GM23248 (cell line): ENCODE results near the gene RNASEH1.

Source experiments
- EZH2 ChIP-seq: fragments of 200-600 bp; sonication (generic); IDR thresholded peaks from 2 replicates; pipeline ENCODE4 v1.6.1; 2018; ENCODE audit warnings: antibody characterized with exemption, mild to moderate bottlenecking; ENCODE audit not compliant: insufficient read depth, poor library complexity, severe bottlenecking
- EZH2phosphoT487 ChIP-seq: fragments of 200-600 bp; sonication (generic); IDR thresholded peaks from 2 replicates; pipeline ENCODE4 v1.6.1; 2018; ENCODE audit warnings: antibody characterized with exemption, moderate library complexity, mild to moderate bottlenecking, low read depth; ENCODE audit not compliant: insufficient read depth

DNA sequence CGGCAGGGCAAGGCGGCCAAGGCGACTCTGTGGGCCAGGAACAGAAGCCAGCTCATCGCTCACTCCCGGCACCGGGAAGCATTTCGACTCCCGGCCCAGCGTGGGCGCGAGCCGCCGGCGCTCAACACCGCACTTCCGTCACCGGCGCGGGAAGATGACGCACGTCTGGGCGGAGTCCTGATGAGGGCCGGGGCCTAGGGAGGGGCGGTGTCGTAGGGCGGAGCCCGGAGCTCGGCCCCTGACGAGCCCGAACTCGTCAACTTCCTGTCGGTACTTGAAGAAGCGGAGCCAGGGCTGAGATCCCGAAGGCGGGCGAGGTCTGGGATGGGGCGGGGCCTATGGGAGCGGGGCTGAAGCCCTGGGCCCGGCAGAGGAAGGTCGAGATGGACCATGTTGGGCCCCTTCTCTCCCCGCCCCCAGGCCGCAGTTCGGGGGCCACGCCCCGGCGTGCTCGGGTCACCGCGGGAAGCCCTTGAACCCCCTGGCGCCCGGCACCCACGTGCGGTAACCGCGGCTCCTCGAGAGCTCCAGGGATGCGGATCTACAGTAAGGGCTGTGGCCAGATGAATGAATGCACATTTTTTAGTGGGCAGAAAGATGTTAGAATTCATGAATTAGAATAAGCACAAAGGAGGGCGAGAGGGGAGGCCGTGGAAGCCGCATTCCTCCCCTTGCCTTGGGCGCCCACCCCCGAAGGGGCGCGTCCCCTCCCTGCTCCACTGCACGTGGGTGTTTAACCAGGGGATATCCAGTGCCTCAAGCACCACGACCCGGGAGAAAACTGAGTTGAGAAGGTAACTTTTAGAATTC lies at the start of gene RNASEH1:
- no peak for TF ChIP-seq EZH2
- TF ChIP-seq EZH2phosphoT487, result no peak
